HG03097 (cell line): Measurements from ENCODE around the gene SKI.

ENCODE experiments used
- ATAC-seq: cut with Tn5 transposase; IDR thresholded peaks from one replicate; pipeline ENCODE4 v1.9.1; 2021; ENCODE audit not compliant: unreplicated experiment, low FRiP score

Gene SKI

DNA sequence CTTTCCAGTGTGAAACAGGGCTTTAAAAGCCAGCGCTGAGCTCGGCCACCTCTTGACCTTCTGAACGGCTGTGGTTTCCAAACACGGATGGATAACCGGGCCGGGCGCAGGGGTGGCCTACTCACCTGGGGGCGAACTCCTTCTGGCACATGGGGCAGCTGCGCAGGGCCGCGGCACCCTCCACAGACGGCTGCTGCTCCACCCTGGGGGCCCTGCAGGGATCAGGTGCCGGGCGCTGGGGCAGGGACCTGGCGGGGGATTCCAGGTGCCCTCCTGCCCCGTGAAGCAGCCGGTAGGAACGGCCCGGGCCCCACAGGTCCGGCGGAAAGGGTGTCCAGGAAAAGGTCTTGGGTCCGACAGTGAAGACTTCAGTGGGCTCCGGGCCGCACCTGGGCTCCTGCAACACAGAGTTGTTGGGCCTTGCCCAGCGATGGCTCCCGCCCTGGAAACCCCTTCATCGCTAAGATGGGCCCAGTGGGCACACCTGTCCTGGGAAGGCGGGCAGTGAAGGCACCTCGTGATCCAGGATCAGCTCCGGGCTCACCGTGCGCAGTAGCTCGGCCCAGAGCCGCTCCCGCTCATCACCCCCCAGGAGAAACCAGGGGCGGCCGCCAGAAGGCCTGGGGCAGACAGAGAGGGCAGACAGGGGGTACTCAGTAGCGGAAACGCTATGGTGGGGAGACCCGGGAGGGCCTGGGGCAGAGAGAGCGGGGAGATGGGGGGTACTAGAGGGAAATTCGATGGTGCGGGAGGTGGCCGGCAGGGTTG, 34.4 kb upstream of the SKI start:
- no peak for ATAC-seq

DNA sequence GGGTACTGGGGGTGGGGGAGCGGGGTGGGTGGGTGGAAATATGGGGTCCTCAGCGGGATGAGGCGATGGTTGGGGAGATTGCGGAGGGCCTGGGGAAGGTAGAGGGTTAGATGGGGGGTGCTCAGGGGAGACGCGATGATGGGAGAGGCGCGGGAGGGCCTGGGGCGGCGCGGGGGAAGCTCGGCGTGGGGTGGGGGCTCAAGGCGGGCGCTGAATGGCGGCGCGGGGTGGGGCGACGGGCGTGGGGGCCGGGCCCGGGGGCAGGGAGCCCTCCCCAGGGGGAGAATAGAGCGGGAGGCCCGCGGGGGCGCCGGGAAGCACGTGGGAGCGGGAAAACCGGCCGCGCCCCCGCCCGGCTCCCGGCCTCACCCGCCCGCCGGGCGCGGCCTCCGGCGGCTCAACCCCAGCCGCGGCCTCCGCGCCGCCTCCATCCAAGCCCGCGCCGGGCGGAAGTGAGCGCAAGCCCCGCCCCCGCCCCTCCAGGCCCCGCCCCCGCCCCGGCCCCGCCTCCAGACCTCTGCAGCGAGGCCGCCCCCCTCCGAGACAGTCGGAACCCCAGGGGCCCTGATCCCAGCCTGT, 33.7 kb upstream of the SKI start, which contains the start of gene FAAP20:
Gene FAAP20 (minus strand): TSS at position 454 of the 579 bp plus-strand sequence. CDS start 23 bp downstream, at position 431.
- ATAC-seq, result peak; percentile 29

DNA sequence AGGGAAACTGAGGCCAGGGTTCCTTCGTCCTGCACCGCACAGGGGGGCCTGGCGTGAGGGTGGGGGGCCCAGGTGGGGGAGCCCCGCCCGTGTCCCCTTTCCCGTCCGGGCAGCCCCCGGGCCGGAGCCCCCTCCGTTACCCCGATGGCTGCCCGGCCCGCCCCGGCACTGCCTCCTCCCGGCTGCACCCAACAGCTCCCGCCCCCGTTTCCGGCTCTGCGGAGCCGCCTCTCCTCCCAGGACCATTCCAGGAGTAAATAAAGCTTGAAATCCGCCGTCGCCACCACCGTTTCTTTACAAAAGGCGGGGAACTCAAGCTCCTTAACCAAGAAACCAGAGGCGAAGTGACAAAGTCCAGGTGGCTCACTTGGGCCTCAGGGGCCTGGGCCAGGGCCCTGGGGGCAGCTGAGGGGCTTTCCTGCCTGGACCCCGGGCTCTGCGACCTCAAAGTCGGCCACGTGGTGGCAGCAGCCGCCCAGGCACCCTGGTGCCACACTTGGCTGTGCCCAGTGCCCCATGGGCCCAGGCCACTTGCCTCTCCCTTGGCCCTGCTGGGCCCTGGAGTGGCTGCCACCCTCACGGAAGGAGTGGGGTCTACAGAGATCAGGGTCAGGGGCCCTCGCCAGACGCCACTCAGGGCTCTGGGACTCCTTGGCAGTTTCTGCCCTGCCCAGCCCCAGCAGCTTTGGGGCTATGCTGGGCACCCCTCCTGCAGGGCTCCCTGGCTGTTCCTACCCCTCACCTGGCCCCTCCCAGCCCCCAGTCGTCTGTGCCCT, 33.0 kb upstream of the SKI start:
- ATAC-seq, result peak; percentile 53

DNA sequence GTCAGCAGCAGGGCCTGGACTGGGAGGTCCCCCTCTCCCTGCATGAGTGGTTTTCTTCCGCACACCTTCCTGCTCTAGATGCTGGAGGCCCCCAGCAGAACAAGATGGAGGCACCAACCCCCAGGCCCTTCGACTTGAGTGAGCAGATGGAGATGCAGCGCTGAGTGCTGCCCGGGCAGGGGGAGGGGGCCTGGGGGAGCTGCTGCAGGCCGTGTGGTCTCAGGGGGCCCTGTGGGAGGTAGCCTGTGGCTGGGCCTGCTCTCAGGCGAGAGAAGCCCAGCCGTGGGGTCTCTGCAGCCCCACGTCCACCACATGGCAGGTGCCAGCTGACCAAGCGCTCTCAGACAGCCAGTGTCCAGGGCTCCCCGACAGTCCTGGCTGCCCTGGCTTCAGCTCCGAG, 32.3 kb upstream of the SKI start:
- ATAC-seq, result no peak

DNA sequence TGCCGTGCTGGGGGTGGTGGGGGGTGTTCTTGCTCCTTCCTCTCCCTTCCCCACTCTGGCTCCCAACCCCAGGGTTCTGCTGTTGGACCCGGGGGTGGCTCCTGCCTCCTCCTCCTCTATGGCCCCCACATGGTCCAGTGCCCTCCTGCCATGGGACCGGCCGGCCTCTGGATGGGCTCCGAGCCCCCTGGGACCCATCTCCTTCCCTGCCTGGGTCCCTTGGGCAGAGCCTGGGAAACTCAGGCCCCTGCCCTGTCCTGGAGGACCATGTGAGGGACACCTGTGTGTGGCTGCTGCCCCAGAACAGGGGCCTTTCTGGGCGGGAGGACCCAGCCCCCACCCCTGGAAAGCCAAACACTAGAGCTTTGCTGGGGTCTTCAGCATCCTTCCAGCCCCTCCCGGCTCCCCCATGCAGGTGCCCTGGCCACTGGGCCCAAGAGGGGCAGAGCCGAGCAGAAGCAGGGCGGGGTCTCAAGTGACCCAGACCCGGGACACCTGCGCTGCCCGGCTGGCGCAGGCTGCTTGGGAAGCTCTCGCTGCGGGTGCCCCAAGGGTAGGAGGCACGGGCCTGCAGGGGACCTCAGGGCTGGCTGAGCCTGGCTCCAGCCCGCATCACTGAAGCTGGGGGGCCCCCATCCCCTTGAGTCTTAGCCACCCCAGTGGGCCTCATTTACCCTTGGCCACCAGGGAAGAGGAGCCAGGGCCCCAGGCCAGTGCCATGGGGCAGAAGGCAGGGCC, 31.0 kb upstream of the SKI start:
- no peak for ATAC-seq

DNA sequence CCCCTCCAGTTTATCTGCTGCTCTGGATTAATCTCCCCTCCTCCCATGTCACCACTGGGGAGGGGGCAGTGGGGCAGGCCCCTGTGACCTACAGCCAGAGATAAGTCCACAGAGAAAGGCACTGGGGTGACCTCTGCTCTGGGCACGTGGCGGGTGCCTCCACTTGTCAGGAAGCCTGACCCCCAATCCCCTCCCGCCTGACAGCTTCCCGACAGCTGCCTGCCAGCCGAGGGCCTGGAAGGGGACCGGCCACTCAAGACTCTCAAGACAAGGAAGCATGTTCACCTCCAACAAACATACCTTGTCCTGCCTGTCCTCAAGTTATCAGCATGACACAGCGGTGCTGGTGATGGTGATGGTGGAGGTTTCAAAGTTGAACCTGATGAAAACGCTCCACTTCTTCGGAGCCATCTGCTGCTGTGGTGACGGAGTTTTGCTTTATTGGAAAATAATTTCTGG, 30.4 kb upstream of the SKI start:
- ATAC-seq, result no peak

DNA sequence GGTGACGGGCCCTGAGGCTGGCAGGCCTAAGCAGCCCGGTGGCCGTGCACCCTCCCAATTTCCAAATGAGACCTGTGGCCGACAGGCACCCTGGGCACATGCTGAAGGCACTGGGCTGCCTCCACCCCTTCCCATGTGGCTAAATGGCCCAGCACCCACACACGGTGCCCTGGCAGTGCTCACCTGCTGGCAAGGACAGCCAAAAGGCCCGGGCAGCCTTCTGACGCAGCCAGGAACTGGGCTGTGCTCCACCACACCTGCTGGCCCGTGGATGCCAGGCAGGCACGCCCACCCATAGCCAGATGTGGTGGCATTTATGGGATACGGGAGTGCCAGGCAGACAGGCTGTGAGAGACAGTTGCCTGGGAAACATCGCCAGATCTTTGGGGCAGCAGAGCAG, 29.5 kb upstream of the SKI start:
- ATAC-seq, result no peak

DNA sequence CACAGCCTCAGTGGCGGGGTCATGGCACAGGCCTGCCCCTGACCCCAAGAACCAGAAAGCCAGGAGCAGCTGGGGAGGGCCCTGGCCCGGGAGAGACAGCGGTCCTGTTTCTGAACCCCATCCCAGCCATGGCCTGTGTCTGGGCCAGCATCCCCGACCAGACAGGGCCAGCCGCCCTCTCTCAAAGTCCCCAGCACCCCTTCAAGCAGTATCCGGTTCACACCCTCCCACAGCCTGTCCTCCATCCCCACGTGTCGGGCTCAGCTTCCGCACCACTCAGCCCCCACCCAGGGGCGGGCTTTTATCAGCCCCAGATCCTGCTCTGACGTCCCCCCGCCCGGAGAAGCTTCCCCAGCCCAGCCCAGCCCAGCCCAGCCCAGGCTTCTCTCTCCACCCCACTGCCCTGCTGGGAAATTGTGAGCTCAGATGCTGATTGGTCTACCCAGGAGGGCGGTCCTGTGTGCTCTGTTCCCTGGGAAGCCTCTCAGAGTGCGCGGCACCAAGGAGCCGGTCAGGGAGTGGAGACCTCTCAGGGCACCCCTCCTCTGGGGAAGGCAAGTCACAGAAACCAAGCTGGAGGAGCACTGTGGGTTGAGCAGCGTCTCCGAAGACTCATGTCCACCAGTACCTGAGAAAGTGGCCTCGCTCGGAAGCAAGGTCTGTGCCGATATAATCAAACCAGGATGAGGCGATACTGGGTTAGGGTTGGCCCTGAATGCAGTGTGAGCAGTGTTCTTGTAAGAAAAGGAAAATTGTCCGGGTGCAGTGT, 28.9 kb upstream of the SKI start:
- ATAC-seq, result no peak

DNA sequence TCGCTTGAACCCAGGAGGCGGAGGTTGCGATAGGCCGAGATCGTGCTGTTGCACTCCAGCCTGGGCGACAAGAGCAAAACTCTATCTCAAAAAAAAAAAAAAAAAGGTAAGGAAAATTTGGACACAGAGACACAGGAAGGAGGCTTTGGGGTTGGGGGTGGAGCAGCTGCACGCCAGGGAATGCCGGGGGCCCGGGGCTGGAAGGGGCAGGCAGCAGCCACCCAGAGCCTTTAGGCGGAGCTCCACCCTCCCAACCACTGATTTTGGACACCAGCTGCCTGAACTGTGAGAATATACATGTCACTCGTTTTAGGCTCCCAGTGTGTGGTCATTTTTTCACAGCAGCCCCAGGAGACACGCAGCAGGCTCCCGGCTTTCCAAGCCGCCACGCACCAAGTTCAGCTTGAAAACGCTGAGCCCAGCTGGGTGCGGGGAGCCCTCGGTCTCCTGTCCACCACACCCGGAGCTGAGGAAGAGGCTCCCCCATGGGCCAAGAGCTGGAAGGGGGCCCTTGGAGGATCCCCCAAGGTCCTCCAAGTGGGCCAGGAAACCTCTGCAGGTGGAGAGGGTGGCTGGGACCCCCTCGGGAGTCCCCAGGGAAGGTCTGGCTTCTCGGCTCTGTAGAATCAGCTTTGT, 27.7 kb upstream of the SKI start:
- no peak for ATAC-seq

DNA sequence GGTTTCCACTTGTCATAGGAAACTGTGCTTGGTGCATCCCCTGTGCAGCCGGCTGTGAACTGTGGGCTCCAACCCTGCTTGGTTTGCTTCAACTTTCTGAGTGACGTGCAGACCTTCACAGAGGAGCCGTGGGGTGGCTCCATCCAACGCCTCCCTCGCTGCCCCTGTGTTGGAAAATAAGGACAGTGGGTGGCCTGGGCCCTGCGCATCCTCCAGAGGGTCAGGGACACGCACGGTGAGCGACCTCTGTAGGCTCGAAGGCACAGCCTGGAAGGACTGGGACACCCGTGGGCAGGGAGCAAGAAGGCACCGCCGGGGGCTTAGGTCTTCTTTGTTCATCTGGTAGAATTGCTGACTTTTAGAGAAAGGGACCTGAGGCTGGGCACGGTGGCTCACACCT, 27.1 kb upstream of the SKI start:
- no peak for ATAC-seq

DNA sequence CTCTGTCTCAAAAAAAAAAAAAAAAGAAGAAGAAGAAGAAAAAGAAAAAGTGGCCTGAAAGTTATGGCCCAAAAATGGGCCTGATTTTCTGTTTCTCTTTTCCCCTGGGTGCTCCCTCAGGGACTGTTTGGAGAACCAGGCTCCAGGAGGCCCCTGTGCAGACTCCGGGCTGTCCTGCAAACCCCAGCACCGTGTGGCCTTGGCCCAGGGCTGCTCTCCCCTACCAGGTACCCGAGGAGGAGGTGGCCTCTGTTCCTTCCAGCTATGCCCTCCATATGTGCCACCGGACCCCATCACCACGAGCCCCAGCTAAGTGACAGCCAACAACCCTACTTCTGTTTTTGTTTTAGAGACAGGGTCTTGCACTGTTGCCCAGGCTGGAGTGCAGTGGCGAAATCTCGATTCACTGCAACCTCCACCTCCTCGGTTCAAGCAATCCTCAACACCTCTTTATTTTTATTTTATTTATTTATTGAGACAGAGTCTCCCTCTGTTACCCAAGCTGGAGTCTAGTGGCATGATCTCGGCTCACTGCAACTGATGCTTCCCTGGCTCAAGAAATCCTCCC, 26.0 kb upstream of the SKI start:
- ATAC-seq, result no peak

DNA sequence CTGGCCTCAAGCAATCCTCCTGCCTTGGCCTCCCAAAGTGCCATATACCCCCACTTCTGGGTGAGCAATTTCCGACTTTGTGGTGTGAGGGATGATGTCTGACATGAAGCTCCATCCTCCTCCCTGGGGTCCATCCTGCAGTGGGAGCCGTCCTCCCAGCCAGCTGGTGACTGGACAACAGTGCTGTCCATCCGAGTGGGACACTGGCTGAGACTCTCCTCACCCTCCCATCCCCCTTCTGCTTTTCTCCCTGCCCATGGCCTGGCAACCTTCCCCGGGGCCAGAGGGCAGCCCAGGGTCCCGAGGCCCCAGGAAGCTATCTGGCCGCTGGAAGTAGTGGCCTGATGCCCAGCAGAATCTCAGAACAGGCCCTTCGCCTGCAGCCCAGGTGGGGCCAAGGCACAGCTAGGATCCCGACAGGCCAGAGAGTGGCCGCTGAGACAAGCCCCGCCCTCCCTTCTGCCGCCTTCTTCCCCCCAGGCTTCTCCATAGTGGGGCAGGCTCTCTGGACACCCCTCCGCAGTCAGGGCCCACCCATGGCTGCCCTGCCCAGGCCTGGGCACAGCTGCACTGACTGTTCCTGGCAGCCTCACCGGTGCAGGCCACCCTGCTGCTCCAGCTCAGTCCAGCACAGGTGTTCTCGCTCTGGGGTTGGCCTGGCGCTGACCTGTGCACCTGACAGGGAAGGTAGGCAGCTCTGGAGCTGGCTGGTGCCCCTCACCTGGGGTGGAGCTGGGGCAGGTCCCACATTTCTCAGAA, 25.1 kb upstream of the SKI start:
- no peak for ATAC-seq

DNA sequence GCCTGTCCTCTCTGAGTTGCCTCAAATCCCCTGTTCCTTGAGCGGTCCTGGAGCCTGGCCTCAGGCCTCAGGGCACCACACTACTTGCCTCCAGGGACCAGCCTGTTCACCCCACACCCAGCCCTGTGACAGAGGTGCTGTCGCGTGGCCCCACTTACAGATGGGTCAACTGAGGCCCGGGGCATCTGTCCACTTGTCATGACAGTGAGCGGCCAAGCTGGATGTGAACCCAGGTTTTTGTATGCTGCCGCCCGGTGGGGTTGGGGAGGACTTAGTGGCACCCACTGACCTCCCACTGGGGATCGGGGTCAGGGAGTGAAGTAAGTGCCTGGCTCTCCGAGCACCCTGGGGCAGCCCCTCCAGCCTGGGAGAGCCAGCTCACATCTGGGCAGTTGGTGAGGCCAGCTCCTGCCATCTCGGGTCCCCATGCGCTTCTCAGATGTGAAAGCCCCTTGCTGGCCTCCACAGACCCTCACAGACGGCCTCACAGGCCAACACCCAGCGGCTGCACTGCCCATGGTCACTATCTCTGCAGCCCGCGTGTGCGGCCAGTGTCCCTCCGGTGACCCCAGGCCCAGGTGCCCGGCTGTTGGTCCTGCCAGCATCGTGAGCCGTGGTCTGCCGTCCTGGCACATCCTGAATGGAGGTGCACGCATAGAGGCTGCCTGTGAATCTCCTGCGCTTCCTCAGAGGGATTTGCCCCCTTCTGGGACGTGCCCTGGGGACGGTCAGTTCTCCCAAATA, 24.3 kb upstream of the SKI start:
- no peak for ATAC-seq

DNA sequence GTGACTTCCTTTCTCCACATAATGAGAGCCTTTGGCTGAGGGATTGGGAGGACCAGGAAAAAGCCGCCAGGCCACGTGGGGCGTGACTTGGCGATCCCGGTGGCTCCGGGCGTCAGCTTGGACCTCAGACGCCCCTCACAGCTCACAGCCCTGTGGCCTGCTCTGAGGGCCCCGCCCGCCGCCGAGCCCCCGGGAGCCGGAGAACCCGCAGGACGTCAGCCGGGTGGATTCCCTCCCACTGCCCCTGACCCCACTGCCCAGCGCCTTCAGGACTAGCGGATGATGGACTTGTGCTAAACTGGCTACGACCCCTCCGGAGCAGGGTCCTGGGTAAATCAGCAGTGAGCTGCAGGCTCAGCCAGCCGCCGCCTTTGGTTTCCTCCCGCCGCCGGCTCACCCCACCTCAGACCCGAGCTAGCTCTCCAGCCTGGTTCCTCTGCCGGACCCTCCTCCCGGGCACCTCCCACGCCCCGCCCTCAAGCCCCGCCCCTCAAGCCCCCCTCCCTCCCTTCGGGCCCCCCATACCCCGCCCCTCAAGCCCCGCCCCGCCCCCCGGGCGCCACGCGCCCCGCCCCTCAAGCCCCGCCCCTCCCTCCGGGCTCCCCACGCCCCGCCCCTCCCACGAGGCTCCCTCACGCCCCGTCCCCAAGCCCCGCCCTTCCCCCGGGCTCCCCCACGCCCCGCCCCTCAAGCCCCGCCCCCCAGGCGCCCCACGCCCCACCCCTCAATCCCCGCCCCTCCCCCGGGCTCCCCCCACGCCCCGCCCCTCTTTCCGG, 23.5 kb upstream of the SKI start:
- ATAC-seq, result no peak

DNA sequence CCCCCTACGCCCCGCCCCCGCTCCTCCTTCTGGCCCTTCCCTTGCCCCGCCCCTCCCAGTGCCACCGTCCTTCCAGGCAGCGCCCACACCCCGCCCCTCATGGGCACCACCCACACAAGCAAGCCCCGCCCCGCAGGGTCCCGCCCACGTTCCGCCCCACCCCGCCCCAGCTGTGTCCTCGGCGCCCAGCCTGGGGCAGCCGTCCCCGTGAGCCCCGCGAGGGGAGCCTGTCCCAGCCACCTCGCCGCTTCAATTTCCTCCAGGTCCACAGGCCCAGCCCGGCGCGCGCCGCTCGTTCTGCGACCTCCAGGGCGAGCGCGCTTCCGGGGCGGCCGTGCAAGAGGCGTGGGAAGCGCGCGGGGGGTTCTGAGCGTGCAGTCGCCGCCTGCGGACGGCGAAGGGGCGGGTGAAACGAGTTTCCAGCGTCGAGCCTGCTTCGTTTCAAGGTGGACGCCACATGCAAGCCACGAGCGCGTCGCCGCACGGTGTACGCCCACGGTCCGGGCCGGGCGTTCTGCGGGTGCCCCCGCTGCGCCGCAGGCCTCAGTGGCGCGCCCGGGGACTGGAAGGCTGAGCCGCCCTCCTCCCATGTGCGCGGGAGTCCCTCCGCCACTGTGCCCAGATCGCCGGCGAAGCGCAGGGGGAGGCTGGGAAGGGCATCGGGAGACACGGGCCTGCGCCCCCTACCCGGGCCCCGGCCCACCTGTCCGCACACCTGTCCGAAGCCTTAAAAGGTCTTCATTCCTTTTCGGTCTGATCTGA, 22.7 kb upstream of the SKI start:
- peak; percentile 50 for ATAC-seq

DNA sequence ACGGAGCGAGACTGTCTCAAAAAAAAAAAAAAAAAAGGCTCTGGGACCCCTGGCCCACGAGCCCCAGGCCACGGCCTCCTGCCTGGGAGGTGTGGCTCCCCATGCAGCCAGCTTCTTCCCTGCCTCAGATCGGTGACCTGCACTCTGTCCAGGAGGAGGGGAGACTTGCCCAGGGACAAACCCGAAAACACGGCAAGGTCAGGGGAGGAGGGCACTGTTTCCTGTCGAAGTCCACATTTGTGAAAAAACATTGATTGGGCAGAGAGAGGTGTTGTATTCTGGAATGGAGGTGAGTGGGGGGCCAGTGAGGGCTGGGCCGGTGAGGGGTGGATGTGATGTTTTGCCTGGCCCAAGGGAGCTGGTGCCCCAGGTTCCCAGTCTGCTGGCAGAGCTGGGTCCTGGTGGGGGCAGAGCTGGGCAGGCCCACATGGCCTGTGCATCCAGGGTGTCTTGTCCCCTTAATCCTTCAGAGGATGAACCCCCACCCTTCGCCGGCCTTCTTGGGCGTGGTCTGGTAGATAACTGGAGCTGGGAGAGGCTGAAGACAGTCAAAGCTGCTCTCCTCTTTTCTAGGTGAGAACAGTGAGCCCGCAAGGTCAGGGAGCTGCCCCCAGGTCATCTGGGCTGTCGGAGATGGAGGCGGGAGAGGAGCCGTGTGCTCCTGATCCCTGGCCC, 21.2 kb upstream of the SKI start:
- no peak for ATAC-seq
